ENCODE data around the gene YRDC. TPM values are rescaled to one million over a fixed set of nuclear protein-coding genes. Genes with fewer than 3 reads are reported as not detected.
A peak's percentile ranks its signal among the peaks of the same experiment; 100 is the strongest.

Gene YRDC
- total RNA-seq, 6 donors from 2014 or later: 4.2 to 22.2 (median 13.3) TPM

GRCh38 chr1:37765916-37766664, 41.9 kb downstream of the YRDC start:
- DNase-seq: no peak
- no peak for ATAC-seq (ENCODE audit: low FRiP score in 2 of 2)

GRCh38 chr1:37764888-37765441, 43.0 kb downstream of the YRDC start, which contains the start of gene EPHA10:
TSS of gene EPHA10 (minus strand) at chr1:37765120. CDS start at chr1:37765066, 54 bp downstream.
- no peak for ATAC-seq (ENCODE audit: low FRiP score in 2 of 2)
- no peak for TF ChIP-seq POLR2AphosphoS5 (IDR thresholded peaks at IDR 0.05)
- TF ChIP-seq, protein P1, sequence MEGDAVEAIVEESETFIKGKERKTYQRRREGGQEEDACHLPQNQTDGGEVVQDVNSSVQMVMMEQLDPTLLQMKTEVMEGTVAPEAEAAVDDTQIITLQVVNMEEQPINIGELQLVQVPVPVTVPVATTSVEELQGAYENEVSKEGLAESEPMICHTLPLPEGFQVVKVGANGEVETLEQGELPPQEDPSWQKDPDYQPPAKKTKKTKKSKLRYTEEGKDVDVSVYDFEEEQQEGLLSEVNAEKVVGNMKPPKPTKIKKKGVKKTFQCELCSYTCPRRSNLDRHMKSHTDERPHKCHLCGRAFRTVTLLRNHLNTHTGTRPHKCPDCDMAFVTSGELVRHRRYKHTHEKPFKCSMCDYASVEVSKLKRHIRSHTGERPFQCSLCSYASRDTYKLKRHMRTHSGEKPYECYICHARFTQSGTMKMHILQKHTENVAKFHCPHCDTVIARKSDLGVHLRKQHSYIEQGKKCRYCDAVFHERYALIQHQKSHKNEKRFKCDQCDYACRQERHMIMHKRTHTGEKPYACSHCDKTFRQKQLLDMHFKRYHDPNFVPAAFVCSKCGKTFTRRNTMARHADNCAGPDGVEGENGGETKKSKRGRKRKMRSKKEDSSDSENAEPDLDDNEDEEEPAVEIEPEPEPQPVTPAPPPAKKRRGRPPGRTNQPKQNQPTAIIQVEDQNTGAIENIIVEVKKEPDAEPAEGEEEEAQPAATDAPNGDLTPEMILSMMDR (IDR thresholded peaks at IDR 0.05): no peak
- no peak for TF ChIP-seq EP300 (IDR thresholded peaks at IDR 0.05)
- TF ChIP-seq POLR2A (IDR thresholded peaks at IDR 0.05): no peak
- peaks cover 0 to 6% (median 0%) of the 10 kb centered on the region in 4 donors for H3K4me1 ChIP-seq
- H3K27me3 ChIP-seq: peaks cover 0 to 25% (median 12%) of the 10 kb centered on the region in 4 donors
- no peak within 1 kb of the TSS for H3K27ac ChIP-seq
- no peaks in the 10 kb centered on the region for H3K36me3 ChIP-seq
- no peak within 1 kb of the TSS for H3K4me3 ChIP-seq
- DNase-seq: peak in 1 of 2 donors; percentile 70
- H3K9me3 ChIP-seq: no peaks in the 10 kb centered on the region
- 1 to 6% methylated on average over 15 to 31 of the region's 33 CpGs for WGBS, 2 donors

More at GRCh38 chr1:37765916-37766664, 41.9 kb downstream of the YRDC start:
- Histone ChIP-seq H3K27ac (no peak overlapping the region), H3K4me3 (no peak overlapping the region), H3K9me3 (no peaks in the 10 kb centered on the region), H3K36me3 (no peaks in the 10 kb centered on the region), H3K4me1 (peaks cover 0 to 6% (median 0%) of the 10 kb centered on the region in 4 donors), H3K27me3 (peaks cover 0 to 25% (median 12%) of the 10 kb centered on the region in 4 donors)
- no peak for TF ChIP-seq POLR2A (IDR thresholded peaks at IDR 0.05)
- TF ChIP-seq POLR2AphosphoS5 (IDR thresholded peaks at IDR 0.05): no peak
- TF ChIP-seq EP300 (IDR thresholded peaks at IDR 0.05): no peak
- TF ChIP-seq, protein P1 (IDR thresholded peaks at IDR 0.05): no peak
- 10 to 14% methylated on average over 17 to 27 of the region's 27 CpGs for WGBS, 2 donors

- H3K9me3 ChIP-seq: no peaks in the 10 kb centered on the region
- H3K36me3 ChIP-seq: no peaks in the 10 kb centered on the region
- H3K27ac ChIP-seq: no peak overlapping the region
- TF ChIP-seq, protein P1 (IDR thresholded peaks at IDR 0.05): no peak
- TF ChIP-seq EP300 (IDR thresholded peaks at IDR 0.05): no peak
- no peak for TF ChIP-seq POLR2AphosphoS5 (IDR thresholded peaks at IDR 0.05)
- no peak for TF ChIP-seq POLR2A (IDR thresholded peaks at IDR 0.05)
- peaks cover 0 to 25% (median 12%) of the 10 kb centered on the region in 4 donors for H3K27me3 ChIP-seq
- peaks cover 0 to 6% (median 0%) of the 10 kb centered on the region in 4 donors for H3K4me1 ChIP-seq
- no peak overlapping the region for H3K4me3 ChIP-seq
- DNase-seq (peak in 1 of 2 donors; percentile 77), ATAC-seq (ENCODE audit: low FRiP score in 2 of 2) (no peak)
- 10 to 13% methylated on average over 20 to 29 of the region's 29 CpGs for WGBS, 2 donors
These were observed 43.6 kb downstream of the YRDC start for GRCh38 chr1:37764414-37764825.

- Histone ChIP-seq H3K4me1 (peaks cover 0 to 6% (median 0%) of the 10 kb centered on the region in 4 donors), H3K9me3 (no peaks in the 10 kb centered on the region), H3K27me3 (peaks cover 0 to 25% (median 12%) of the 10 kb centered on the region in 4 donors), H3K4me3 (no peak overlapping the region), H3K36me3 (no peaks in the 10 kb centered on the region), H3K27ac (no peak overlapping the region)
- WGBS, 2 donors: 29 to 47% methylated on average over 2 to 25 of the region's 25 CpGs
- ATAC-seq (ENCODE audit: low FRiP score in 2 of 2) (no peak), DNase-seq (no peak)
- TF ChIP-seq POLR2AphosphoS5 (IDR thresholded peaks at IDR 0.05): no peak
- TF ChIP-seq, protein P1 (IDR thresholded peaks at IDR 0.05): no peak
- TF ChIP-seq EP300 (IDR thresholded peaks at IDR 0.05): no peak
- no peak for TF ChIP-seq POLR2A (IDR thresholded peaks at IDR 0.05)
These were observed 44.1 kb downstream of the YRDC start for GRCh38 chr1:37763791-37764413.
